NCI-H2171 (cell line): ENCODE data around the gene DNAJC24.
"Not testable (repeated sequence)": the region's sequence is repeated elsewhere in the genome, so short reads cannot be mapped to it uniquely, and the experiment has no call there.

Experiments used
- DNase-seq: peaks from one replicate; lab custom pipeline; 2025; lab: John Stamatoyannopoulos, UW

DNAJC24 gene

GRCh38 chr11:31369348-31370329 lies at the start of gene DNAJC24, which contains the start of gene DCDC1:
DNAJC24 (plus strand) TSS chr11:31369860; CDS start chr11:31370749, 889 bp downstream.
DCDC1 (minus strand) TSS chr11:31369739; CDS start chr11:31328280, 41,459 bp downstream.
- DNase-seq, result peak; percentile 99

- not testable (repeated sequence) for DNase-seq
Measured at GRCh38 chr11:31321494-31321893, 48.2 kb upstream of the DNAJC24 start.

- no peak for DNase-seq
Measured at GRCh38 chr11:31323145-31323544, 46.5 kb upstream of the DNAJC24 start.

- no peak for DNase-seq
Measured at GRCh38 chr11:31325160-31325559, 44.5 kb upstream of the DNAJC24 start.

GRCh38 chr11:31326470-31327148 lies 43.1 kb upstream of the DNAJC24 start:
- DNase-seq, result no peak

GRCh38 chr11:31327417-31327816 lies 42.2 kb upstream of the DNAJC24 start:
- no peak for DNase-seq

- DNase-seq, result no peak
Measured at GRCh38 chr11:31328697-31329096, 41.0 kb upstream of the DNAJC24 start.

- no peak for DNase-seq
Measured at GRCh38 chr11:31337806-31338205, 31.9 kb upstream of the DNAJC24 start.

GRCh38 chr11:31340903-31341572 lies 28.6 kb upstream of the DNAJC24 start:
- no peak for DNase-seq

GRCh38 chr11:31351168-31351567 lies 18.5 kb upstream of the DNAJC24 start:
- DNase-seq, result no peak

GRCh38 chr11:31355131-31355530 lies 14.5 kb upstream of the DNAJC24 start:
- DNase-seq, result peak; percentile 85

GRCh38 chr11:31355817-31356216 lies 13.8 kb upstream of the DNAJC24 start:
- DNase-seq, result no peak

GRCh38 chr11:31361743-31362142 lies 7.9 kb upstream of the DNAJC24 start:
- no peak for DNase-seq

GRCh38 chr11:31366795-31367194 lies 2.9 kb upstream of the DNAJC24 start:
- no peak for DNase-seq

- no peak for DNase-seq
Measured at GRCh38 chr11:31375879-31376278, 6.2 kb downstream of the DNAJC24 start.

GRCh38 chr11:31383116-31383515 lies 13.5 kb downstream of the DNAJC24 start:
- no peak for DNase-seq

GRCh38 chr11:31387379-31387778 lies 17.7 kb downstream of the DNAJC24 start:
- DNase-seq, result no peak

- DNase-seq, result peak; percentile 54
Measured at GRCh38 chr11:31397239-31397834, 27.7 kb downstream of the DNAJC24 start.

- DNase-seq, result no peak
Measured at GRCh38 chr11:31404614-31405013, 35.0 kb downstream of the DNAJC24 start.

- DNase-seq, result no peak
Measured at GRCh38 chr11:31408201-31408600, 38.5 kb downstream of the DNAJC24 start.

- no peak for DNase-seq
Measured at GRCh38 chr11:31412946-31413345, 43.3 kb downstream of the DNAJC24 start.

- no peak for DNase-seq
Measured at GRCh38 chr11:31414338-31414737, 44.7 kb downstream of the DNAJC24 start.
